H1 (cell line): ENCODE measurements around the gene AGPAT2. TPM values are rescaled to one million over a fixed set of nuclear protein-coding genes. Genes with fewer than 3 reads are reported as not detected.

ENCODE experiments used
- CTCF ChIA-PET: fragments of 300-600 bp; sonication (Branson Sonifier 250); formaldehyde crosslinking; loops from one replicate; lab custom pipeline; 2021; ENCODE audit not compliant: partially characterized antibody; lab: Charles Lee
- POLR2A ChIA-PET: fragments of 300-600 bp; sonication (Branson Sonifier 250); formaldehyde crosslinking; loops from one replicate; lab custom pipeline; 2021; ENCODE audit warnings: inconsistent platforms; ENCODE audit not compliant: partially characterized antibody; lab: Charles Lee
- DNase-seq, 2 experiments: peaks; one replicate each; pipeline versions ENCODE4 v3.0.0 to v3.0.0-alpha.2; 2010 to 2022; ENCODE audit warnings: low spot score in 2 of 2, low read depth in 1 of 2, mixed read lengths in 1 of 2
- FAIRE-seq: peaks from 2 replicates; lab custom pipeline; 2011; peaks lifted over from hg19 to GRCh38; lab: Jason Lieb, UNC
- H2AFZ ChIP-seq: 2 replicates; pipeline ENCODE4 v1.8.1; 2012; ENCODE audit warnings: low read length, inconsistent platforms
- H2AK5ac ChIP-seq: 2 replicates; pipeline ENCODE4 v1.6.1; 2013; ENCODE audit warnings: low read depth, low read length
- H2BK120ac ChIP-seq: replicated peaks from 2 replicates; pipeline ENCODE3; 2013; ENCODE audit warnings: low read depth, low read length, inconsistent platforms
- H2BK12ac ChIP-seq: 2 replicates; pipeline ENCODE4 v1.6.1; 2013; ENCODE audit warnings: low read depth, low read length
- H2BK15ac ChIP-seq: 2 replicates; pipeline ENCODE4 v1.6.1; 2013; ENCODE audit warnings: low read length
- H2BK20ac ChIP-seq: 2 replicates; pipeline ENCODE4 v1.6.1; 2013; ENCODE audit warnings: low read length
- H2BK5ac ChIP-seq: 2 replicates; pipeline ENCODE4 v1.6.1; 2013; ENCODE audit warnings: low read depth, low read length
- H3K14ac ChIP-seq: 2 replicates; pipeline ENCODE4 v1.6.1; 2013; ENCODE audit warnings: inconsistent platforms; ENCODE audit not compliant: insufficient read length
- H3K18ac ChIP-seq: 2 replicates; pipeline ENCODE4 v1.6.1; 2013; ENCODE audit warnings: low read length; ENCODE audit errors: extremely low read depth
- H3K23ac ChIP-seq: 2 replicates; pipeline ENCODE4 v1.6.1; 2013; ENCODE audit warnings: inconsistent platforms; ENCODE audit not compliant: insufficient read length
- H3K23me2 ChIP-seq: 2 replicates; pipeline ENCODE4 v1.6.1; 2013; ENCODE audit warnings: low read depth, low read length
- H3K27ac ChIP-seq: 2 replicates; pipeline ENCODE4 v1.6.1; 2011; ENCODE audit warnings: low read depth, low read length, inconsistent platforms
- H3K27me3 ChIP-seq, 4 experiments: replicated peaks in 1 of 4; 1 replicate in 1 of 4; 2 replicates in 3 of 4; pipeline versions ENCODE4 v1.6.1 to v1.8.1; 2011 to 2013; ENCODE audit warnings: low read length in 3 of 4, mild to moderate bottlenecking in 3 of 4, inconsistent platforms in 2 of 4, mixed read lengths in 2 of 4, moderate library complexity in 1 of 4; ENCODE audit not compliant: control insufficient read depth in 3 of 4, insufficient read depth in 3 of 4; ENCODE audit errors: extremely low read depth in 1 of 4
- H3K36me3 ChIP-seq, 4 experiments: 2 replicates each; pipeline versions ENCODE4 v1.6.1 to v1.8.1; 2011 to 2013; ENCODE audit warnings: mild to moderate bottlenecking in 4 of 4, low read length in 3 of 4, moderate library complexity in 2 of 4, control low read depth in 1 of 4, inconsistent platforms in 1 of 4; ENCODE audit not compliant: insufficient read depth in 4 of 4, control insufficient read depth in 2 of 4
- H3K4ac ChIP-seq: replicated peaks from 2 replicates; pipeline ENCODE3; 2013; ENCODE audit warnings: low read length, low read depth, mixed read lengths, inconsistent platforms; ENCODE audit not compliant: insufficient read length
- H3K4me1 ChIP-seq, 4 experiments: replicated peaks in 1 of 4; 1 replicate in 1 of 4; 2 replicates in 3 of 4; pipeline versions ENCODE4 v1.6.1 to v1.8.1; 2011 to 2013; ENCODE audit warnings: low read length in 3 of 4, inconsistent platforms in 2 of 4, mixed read lengths in 1 of 4; ENCODE audit not compliant: insufficient read depth in 4 of 4, control insufficient read depth in 3 of 4
- H3K4me2 ChIP-seq, 2 experiments: 2 replicates each; pipeline versions ENCODE4 v1.6.1 to v1.8.1; 2011 to 2013; ENCODE audit warnings: low read depth in 2 of 2, low read length in 2 of 2, control low read depth in 1 of 2, inconsistent platforms in 1 of 2, mild to moderate bottlenecking in 1 of 2; ENCODE audit not compliant: insufficient read depth in 1 of 2
- H3K4me3 ChIP-seq, 4 experiments: fragments of 200-600, 300-600 bp in 1 of 4; sonication (generic), shearing (Covaris generic), sonication (Bioruptor Twin) in 1 of 4; 2 replicates each; pipeline versions ENCODE4 v1.5.1 to v1.8.1; 2011 to 2016; ENCODE audit warnings: low read length in 4 of 4, low read depth in 3 of 4, control low read depth in 2 of 4, inconsistent platforms in 2 of 4, mild to moderate bottlenecking in 2 of 4, mixed read lengths in 1 of 4, moderate library complexity in 1 of 4; ENCODE audit not compliant: insufficient read depth in 2 of 4; ENCODE audit errors: extremely low read depth in 1 of 4
- H3K56ac ChIP-seq: replicated peaks from 2 replicates; pipeline ENCODE3; 2013; ENCODE audit warnings: low read depth, mild to moderate bottlenecking, mixed read lengths, low read length, inconsistent platforms; ENCODE audit not compliant: insufficient read length
- H3K79me1 ChIP-seq: 2 replicates; pipeline ENCODE4 v1.6.1; 2013; ENCODE audit warnings: low read depth, low read length, control low read depth
- H3K79me2 ChIP-seq, 2 experiments: 2 replicates each; pipeline versions ENCODE4 v1.6.1 to v1.8.1; 2012 to 2013; ENCODE audit warnings: low read length in 2 of 2, mild to moderate bottlenecking in 2 of 2, inconsistent platforms in 1 of 2; ENCODE audit not compliant: insufficient read depth in 2 of 2, control insufficient read depth in 1 of 2
- H3K9ac ChIP-seq, 4 experiments: replicated peaks in 1 of 4; 1 replicate in 1 of 4; 2 replicates in 3 of 4; pipeline versions ENCODE4 v1.6.1 to v1.8.1; 2011 to 2013; ENCODE audit warnings: low read depth in 3 of 4, low read length in 3 of 4, control low read depth in 2 of 4, mild to moderate bottlenecking in 2 of 4, moderate library complexity in 2 of 4, inconsistent platforms in 1 of 4; ENCODE audit errors: extremely low read depth in 1 of 4
- H3K9me3 ChIP-seq, 2 experiments: 2 replicates each; pipeline versions ENCODE4 v1.6.1 to v1.8.1; 2012 to 2013; ENCODE audit warnings: mild to moderate bottlenecking in 2 of 2, moderate library complexity in 2 of 2, control low read depth in 1 of 2, inconsistent platforms in 1 of 2, low read depth in 1 of 2, low read length in 1 of 2, mixed read lengths in 1 of 2; ENCODE audit not compliant: insufficient read depth in 2 of 2
- H4K20me1 ChIP-seq, 2 experiments: replicated peaks in 1 of 2; 2 replicates each; pipeline versions ENCODE3 to v1.8.1; 2011 to 2013; ENCODE audit warnings: inconsistent platforms in 2 of 2, low read length in 2 of 2, mild to moderate bottlenecking in 1 of 2; ENCODE audit not compliant: insufficient read depth in 2 of 2, control insufficient read depth in 1 of 2
- H4K5ac ChIP-seq: 2 replicates; pipeline ENCODE4 v1.6.1; 2013; ENCODE audit warnings: low read length, low read depth, mixed read lengths, inconsistent platforms; ENCODE audit not compliant: insufficient read length
- H4K8ac ChIP-seq: 2 replicates; pipeline ENCODE4 v1.8.0; 2013; ENCODE audit warnings: mild to moderate bottlenecking, moderate library complexity, low read length, inconsistent platforms; ENCODE audit not compliant: insufficient read depth; ENCODE audit errors: extremely low read depth
- H4K91ac ChIP-seq: replicated peaks from 2 replicates; pipeline ENCODE3; 2013; ENCODE audit warnings: low read length, mixed read lengths, inconsistent platforms; ENCODE audit not compliant: insufficient read length
- whole genome bisulfite sequencing, 2 experiments: shearing (Covaris generic) in 1 of 2; methylation state at CpG; one replicate each; pipeline versions ENCODE4 v1.1.6 to v1.1.7; 2013 to 2015; ENCODE audit warnings: low lambda C conversion rate in 2 of 2, mixed read lengths in 2 of 2, inconsistent platforms in 1 of 2, low coverage in 1 of 2, missing lambda C conversion rate in 1 of 2; ENCODE audit not compliant: insufficient replicate concordance in 2 of 2, insufficient coverage in 1 of 2, insufficient read length in 1 of 2; ENCODE audit errors: extremely low coverage in 1 of 2, missing lambda C conversion rate in 1 of 2; 5-methylcytosine and 5-hydroxymethylcytosine counted together
- polyA plus RNA-seq, 7 experiments: library from polyadenylated mRNA; depleted of rRNA in 3 of 7; stranded (reverse) in 5 of 7; unstranded in 2 of 7; fragments of >200 nt in 5 of 7; fragments of 200-250 nt in 2 of 7; gene quantifications; 1 replicate in 5 of 7; 2 replicates in 1 of 7; 4 replicates in 1 of 7; pipeline versions ENCODE4 v1.2.1 to v1.2.3, GENCODE V29; 2011 to 2013; ENCODE audit warnings: missing spikeins in 2 of 7, mixed read lengths in 2 of 7
- total RNA-seq: library from RNA; stranded (reverse); fragmentation: NEBNext Ultra II Directional; extraction: Animal tissue kit (Norgen Biotek cat#: 25700); gene quantifications from 2 replicates; pipeline ENCODE4 v1.2.1, GENCODE V29; 2021

Gene AGPAT2
- total and polyA plus RNA-seq, 2 of the 8 experiments (the other 6 are each of a cell fraction or from before 2014, with no cell fraction given), result 31.6 to 37.6 TPM

DNA sequence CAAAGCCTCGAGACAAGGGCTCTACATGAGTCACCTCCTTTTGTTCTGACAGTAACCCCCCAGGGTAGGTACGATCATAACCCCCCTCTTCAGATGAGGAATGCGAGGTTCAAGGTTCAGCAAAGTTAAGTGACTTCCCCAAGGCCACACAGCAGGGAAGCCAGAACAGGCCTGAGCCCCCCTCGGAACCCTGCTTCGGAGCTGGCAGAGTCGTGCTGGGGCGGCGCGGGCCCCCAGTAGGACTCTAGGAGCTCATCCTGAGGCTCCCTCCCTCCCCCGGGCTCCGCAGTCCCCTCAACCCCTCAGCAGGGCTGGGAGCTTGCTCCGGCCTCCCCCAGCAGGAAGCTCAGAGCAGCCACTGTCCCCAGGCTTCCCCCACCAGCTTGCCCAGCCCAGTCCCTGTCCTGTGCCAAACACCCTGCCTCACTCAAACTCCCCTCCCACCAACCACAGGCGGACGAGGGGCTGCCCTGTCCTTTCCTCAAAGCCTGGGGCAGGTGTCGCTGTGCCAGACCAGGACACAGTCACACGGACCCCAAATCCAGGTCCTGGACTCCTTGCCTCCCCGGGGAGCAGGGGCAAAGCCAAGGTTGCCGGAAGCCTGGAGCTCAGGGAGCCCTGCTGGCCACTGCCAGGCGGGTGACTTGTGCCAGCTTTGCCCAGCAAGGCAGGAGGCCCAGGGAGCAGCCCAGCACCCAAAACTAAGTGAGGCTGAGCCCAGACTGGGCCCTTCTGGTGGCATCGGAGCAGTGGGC is 5.1 kb downstream of the AGPAT2 start:
- FAIRE-seq, result no peak
- H4K20me1 ChIP-seq, result peaks cover 2 to 10% of the 10 kb centered on the region in 2 experiments
- H3K79me2 ChIP-seq, result no peaks in the 10 kb centered on the region
- no peak overlapping the region for H3K23ac ChIP-seq
- no peak overlapping the region for H3K4me2 ChIP-seq
- no peak overlapping the region for H3K56ac ChIP-seq
- no peak overlapping the region for H2AFZ ChIP-seq
- CTCF ChIA-PET, result interaction anchor here (0.6 to 12.8 kb wide), 13 partner anchors 8 to 155 kb away, joined by 3 to 125 read pairs (median 5); no protein-coding TSS in a partner anchor
- no peak overlapping the region; the same call in 1 of the 2 replicates for H3K18ac ChIP-seq
- DNase-seq, result no peak
- H2BK15ac ChIP-seq, result no peak overlapping the region
- H3K14ac ChIP-seq, result no peak overlapping the region
- peaks cover 0 to 11% (median 5%) of the 10 kb centered on the region in 4 experiments; a peak in 3 of 7 replicates for H3K27me3 ChIP-seq
- H3K79me1 ChIP-seq, result peaks cover 6% of the 10 kb centered on the region
- H3K23me2 ChIP-seq, result peaks cover 7% of the 10 kb centered on the region; the same call in 1 of the 2 replicates
- H3K4ac ChIP-seq, result no peak overlapping the region
- no peak overlapping the region for H3K9ac ChIP-seq
- no peak overlapping the region for H3K27ac ChIP-seq
- peaks cover 0 to 16% (median 8%) of the 10 kb centered on the region in 4 experiments; a peak in 4 of 7 replicates for H3K4me1 ChIP-seq
- no peak overlapping the region; the same call in 1 of the 2 replicates for H2AK5ac ChIP-seq
- no peak overlapping the region for H4K91ac ChIP-seq
- peak overlapping the region; percentile 60; the same call in 1 of the 2 replicates for H2BK5ac ChIP-seq
- no peak overlapping the region for H4K5ac ChIP-seq
- peak overlapping the region; percentile 55; the same call in 1 of the 2 replicates for H2BK12ac ChIP-seq
- H4K8ac ChIP-seq, result no peak overlapping the region
- POLR2A ChIA-PET, result interaction anchor here (1.3 to 3.1 kb wide), 2 partner anchors 10 to 46 kb away, joined by 3 to 15 read pairs; no protein-coding TSS in a partner anchor
- 87% methylated on average over 20 of the region's 20 CpGs; no CpG with 5 or more reads in 1 of the 2 experiments for WGBS, 2 experiments
- no peaks in the 10 kb centered on the region for H3K9me3 ChIP-seq
- no peak overlapping the region for H3K4me3 ChIP-seq
- no peak overlapping the region for H2BK20ac ChIP-seq
- no peaks in the 10 kb centered on the region for H3K36me3 ChIP-seq
- no peak overlapping the region for H2BK120ac ChIP-seq
